GM21786 (cell line): ENCODE measurements around the gene KCNJ15.
A peak's percentile ranks its signal among the peaks of the same experiment; 100 is the strongest.
"Not testable (repeated sequence)": the region's sequence is repeated elsewhere in the genome, so short reads cannot be mapped to it uniquely, and the experiment has no call there.

ENCODE experiments used
- ATAC-seq: cut with Tn5 transposase; IDR thresholded peaks from one replicate; pipeline ENCODE4 v1.9.1; 2021; ENCODE audit not compliant: unreplicated experiment

KCNJ15 gene

GRCh38 chr21:38244407-38244787 is 12.4 kb upstream of the KCNJ15 start:
- ATAC-seq, result no peak

DNA sequence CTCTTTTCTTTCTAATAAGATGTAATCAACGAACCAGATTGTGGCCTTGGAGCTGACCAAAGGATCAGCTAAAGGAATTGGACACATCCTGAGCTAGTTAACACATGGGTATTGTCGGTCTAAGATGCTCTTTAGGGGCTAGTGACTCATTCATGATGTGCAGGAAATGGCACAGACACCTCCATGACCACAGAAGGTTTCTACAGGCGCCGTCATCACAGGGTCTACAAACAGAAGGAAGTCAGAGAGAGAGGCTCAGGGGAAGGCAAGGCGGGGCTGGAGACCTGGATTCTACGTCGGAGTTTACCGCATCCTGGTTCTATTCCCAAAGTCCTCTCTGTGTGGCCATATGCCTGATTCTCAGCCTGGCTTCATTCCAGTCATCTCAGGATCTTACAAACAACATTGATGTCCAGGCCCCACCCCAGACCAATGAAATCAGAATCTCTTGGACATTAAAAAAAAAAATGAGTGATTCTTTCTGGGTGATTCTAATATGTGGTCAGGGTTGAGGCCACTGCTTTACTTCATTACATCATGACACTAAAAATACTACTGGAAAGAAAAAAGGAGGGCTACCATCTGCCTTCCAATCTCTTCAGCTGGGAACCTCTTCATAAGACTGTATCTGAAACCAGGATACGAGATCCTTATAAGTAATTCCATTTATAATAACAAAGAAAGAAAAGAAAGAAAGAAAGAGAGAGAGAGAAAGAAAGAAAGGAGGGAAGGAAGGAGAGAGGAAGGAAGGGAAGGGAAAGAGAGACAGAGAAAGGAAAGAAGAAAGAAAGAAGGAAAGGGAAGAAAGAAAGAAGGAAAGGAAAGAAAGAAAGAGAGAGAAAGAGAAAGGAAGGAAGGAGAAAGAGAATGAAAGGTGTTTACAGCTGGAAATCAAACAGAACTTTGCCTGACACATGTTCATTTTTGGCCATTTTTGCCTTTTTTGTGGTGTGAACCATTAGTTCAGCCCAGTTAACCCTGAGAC is 11.6 kb upstream of the KCNJ15 start:
- ATAC-seq, result peak; percentile 76

DNA sequence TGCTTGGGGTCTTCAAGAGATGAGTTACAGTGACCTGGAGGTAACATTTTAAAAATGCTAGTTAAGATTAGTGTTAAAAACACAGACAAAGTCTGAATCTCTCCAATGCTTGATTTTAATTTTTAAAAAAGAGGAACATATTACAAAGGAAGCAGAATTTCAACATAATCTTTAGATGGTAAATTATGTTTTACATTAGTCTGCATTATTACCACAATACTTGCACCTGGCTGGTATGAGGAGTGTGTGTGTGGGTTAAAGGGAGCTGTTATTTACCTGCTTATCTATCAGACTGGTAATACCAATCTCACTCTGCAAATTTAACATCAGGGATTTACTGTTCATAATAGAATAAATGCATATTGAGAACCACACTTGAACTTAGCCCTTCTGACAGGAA is 10.3 kb upstream of the KCNJ15 start:
- ATAC-seq, result no peak

DNA sequence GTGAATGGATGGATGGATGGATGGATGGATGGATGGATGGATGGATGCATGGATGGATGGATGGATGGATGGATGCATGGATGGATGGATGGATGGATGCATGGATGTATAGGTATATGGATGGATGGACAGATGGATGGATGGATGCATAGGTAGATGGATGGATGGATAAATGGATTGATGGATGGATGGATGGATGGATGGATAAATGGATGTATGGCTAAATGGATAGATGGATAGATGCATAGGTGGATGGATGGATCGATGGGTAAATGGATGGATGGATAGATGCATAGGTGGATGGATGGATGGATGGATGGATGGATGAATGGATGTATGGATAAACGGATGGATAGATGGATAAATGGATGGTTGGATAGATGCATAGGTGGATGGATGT is 9.7 kb upstream of the KCNJ15 start:
- ATAC-seq, result not testable (repeated sequence)

GRCh38 chr21:38247738-38248510 is 8.9 kb upstream of the KCNJ15 start:
- no peak for ATAC-seq

DNA sequence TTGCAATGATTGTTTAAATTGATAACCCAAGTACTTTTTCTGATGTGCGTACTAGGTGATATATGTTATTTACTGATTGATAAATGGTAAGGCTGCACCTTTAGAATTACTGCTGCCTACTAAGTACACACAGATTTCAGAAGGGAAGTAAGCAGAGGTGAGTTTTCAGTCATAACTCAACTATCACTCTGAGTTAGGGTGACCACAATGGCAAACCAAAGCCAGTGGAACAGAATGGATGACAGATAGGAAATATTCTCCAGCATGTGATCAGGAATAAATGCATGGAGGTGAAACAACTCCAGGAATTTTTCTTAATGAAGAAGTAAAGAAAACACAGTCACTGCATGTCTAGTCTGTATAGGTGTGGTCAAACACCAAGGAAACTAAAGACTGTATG is 7.5 kb upstream of the KCNJ15 start:
- peak; percentile 51 for ATAC-seq

GRCh38 chr21:38249696-38250278 is 7.0 kb upstream of the KCNJ15 start:
- no peak for ATAC-seq

DNA sequence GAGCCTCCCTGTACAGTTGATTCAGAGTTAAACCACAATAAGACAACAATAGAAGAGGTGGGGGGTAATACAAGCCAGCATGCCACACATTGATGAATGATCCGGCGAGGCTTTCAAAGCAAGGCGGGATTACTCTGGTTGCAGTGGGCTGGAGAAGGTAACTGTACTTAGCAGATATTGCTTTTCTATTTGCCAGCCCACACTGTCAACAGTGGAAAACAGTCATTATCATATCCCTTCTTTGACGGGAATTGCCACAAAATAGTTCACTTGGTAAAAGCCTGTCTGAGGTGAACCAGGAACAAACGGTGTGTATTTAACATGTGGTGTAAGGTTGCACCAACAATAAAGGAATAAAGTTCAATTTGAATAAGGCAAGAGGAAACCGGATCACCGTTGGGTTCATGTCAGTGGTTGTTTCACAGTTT is 5.8 kb upstream of the KCNJ15 start:
- no peak for ATAC-seq

DNA sequence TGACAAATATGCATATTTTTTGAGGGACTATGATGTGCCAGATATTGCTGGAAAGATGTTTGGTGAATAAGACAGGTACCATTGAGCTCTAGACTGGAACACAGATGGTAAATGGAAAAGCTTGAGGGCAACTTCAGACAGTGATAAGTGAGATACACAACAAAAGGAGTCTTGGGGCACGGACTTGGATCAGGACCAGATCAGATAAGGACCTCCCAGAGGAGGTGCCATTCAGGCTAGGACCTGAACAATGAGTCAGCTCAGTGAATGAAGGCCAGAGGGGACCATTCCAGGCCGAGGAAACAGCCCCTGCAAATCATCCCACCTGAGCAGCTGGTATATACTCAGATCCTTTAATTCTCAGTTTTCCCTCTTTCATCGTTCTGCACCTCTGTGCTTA is 1.8 kb upstream of the KCNJ15 start:
- ATAC-seq, result no peak

GRCh38 chr21:38255571-38256117 is 1.1 kb upstream of the KCNJ15 start:
- no peak for ATAC-seq

GRCh38 chr21:38257667-38258066 is 876 bp downstream of the KCNJ15 start:
- ATAC-seq, result no peak

GRCh38 chr21:38258521-38259485 is 2.0 kb downstream of the KCNJ15 start:
- no peak for ATAC-seq

- ATAC-seq, result no peak
Measured at GRCh38 chr21:38259665-38260064, 2.9 kb downstream of the KCNJ15 start.

DNA sequence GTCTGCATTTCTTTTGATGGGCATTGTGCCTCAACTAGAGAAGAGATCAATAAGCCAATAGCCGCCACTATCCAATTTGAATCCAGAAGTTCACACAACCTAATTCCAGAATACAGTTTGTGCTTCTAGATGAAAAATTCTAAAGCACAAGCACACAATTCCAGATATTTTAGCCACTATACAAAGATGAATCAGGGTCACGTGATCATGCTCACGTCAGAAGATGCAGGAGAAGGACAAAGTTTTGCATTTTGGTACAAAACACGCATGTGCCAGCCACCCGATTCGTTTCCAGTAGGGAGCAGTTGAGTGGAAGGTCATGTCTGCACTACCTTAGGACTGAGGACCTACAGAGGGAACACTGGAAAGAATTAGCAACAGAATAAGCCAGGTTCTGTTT is 3.6 kb downstream of the KCNJ15 start:
- ATAC-seq, result no peak

- ATAC-seq, result no peak
Measured at GRCh38 chr21:38261851-38262250, 5.1 kb downstream of the KCNJ15 start.

DNA sequence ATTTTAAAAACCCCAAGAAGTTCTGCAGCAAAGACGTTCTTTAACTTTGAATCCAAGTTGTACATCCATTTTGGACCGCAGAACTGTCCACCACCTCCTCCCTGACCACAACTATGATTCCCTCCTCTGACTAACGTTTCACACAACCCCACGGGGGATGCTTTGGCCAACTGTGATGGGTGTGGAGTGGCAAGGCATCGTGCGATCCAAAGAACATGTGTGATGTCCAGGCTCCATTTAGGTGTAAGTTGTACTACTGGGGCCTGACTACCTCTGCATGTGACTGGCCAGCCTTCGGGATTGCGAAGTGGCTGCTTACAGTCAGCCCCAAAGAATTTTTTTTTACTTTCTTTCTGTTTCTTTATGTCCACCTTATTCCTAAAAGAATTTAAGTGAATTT is 6.7 kb downstream of the KCNJ15 start:
- ATAC-seq, result no peak

DNA sequence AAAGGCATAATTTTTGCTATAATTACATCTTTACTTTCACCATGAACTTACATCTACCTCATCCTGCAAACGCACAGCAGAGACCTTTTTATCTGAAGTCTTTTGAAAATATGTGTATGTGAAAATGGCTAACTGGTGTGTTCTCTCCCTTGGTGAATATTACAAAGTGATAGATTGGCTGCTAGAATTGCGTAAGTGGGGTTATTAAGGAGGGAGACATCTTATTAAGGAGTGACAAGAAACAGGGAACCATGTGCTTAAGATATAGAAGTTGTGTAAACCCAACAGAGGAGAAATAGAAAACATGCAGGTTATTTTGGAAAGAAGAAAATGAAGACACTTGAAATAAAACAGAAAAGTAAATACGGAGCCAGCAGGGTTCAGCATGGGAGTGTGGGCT is 7.8 kb downstream of the KCNJ15 start:
- no peak for ATAC-seq

DNA sequence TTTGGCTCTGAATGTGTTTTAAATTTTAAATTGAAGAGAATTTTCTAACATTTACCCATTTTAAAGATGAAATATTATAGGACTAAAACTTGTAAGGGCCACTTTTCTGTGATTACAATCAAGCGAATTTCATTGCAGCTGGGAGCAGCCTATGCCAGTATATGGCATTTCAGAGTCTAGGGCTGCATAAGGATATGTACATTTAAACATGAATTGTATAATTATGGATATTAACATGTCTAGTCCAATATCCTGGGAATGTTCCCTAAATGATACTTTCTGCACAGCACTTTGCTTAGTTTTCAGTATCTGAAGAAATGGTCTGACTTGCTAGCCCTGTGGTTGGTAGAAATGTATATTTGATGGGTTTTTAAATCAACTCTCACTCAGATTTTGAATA is 8.4 kb downstream of the KCNJ15 start:
- no peak for ATAC-seq

DNA sequence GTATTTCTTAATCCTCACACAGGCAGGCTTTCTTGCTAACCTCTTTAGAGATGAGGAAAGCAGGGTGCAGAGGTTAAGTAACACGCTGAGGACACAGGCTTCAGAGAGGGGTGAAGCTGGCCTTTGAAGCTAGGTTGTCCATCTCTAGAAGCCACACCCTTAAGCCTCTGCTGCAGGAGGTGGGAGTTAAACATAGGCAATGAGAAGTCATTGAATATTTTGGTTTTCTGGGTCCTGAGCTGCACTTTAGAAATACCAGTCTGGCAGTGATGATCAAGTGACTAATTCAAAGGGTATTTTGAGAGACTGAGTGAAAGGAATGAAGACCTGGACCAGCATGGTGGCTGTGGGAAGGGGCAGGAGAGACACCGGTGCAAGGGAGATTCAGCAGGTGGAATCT is 9.9 kb downstream of the KCNJ15 start:
- no peak for ATAC-seq

DNA sequence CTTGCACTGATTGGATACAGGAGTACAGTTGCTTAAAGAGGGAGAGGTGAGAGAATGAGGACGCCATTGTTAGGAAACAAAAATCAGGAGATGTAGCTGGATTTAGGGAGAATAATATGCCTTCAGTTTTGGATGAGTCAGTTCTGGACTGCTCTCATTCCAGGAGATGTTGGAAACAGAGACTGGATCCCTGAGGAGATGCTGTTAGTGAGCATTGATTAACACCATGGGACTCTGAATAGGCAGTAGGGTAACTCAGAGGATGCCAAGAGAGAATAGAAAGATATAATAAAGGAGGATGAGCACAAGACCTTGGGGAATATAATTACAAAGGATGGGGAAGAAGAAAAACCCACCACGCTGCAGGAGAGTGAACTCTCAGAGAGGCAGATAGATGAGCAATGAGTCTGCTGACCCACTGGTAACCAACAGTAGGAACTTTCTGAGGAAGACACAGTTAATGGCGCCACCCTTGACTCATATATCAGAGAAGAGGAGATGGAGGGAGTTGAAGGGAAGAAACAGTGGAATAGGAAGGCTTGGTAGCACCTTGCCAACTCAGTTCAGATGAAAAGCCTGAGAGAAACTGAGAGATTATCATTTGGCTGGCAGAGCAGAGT is 10.5 kb downstream of the KCNJ15 start:
- no peak for ATAC-seq
